GM21360 (cell line): ENCODE results near the gene CLEC18A.
"Not testable (repeated sequence)": the region's sequence is repeated elsewhere in the genome, so short reads cannot be mapped to it uniquely, and the experiment has no call there.

Experiments
- ATAC-seq: cut with Tn5 transposase; IDR thresholded peaks from one replicate; pipeline ENCODE4 v1.9.1; 2021; ENCODE audit warnings: mild to moderate bottlenecking, moderate library complexity; ENCODE audit not compliant: unreplicated experiment

CLEC18A gene

GRCh38 chr16:69929480-69929879 lies 21.7 kb upstream of the CLEC18A start:
- no peak for ATAC-seq

GRCh38 chr16:69930117-69930776 lies 20.9 kb upstream of the CLEC18A start:
- no peak for ATAC-seq

- ATAC-seq, result no peak
Observed at GRCh38 chr16:69931631-69932030, 19.5 kb upstream of the CLEC18A start.

- no peak for ATAC-seq
Observed at GRCh38 chr16:69932228-69932627, 18.9 kb upstream of the CLEC18A start.

GRCh38 chr16:69932691-69933392 lies 18.3 kb upstream of the CLEC18A start:
- no peak for ATAC-seq

- no peak for ATAC-seq
Observed at GRCh38 chr16:69934044-69934443, 17.1 kb upstream of the CLEC18A start.

GRCh38 chr16:69934751-69935150 lies 16.4 kb upstream of the CLEC18A start:
- no peak for ATAC-seq

- ATAC-seq, result no peak
Observed at GRCh38 chr16:69935278-69935711, 15.8 kb upstream of the CLEC18A start.

GRCh38 chr16:69935740-69936139 lies 15.4 kb upstream of the CLEC18A start:
- no peak for ATAC-seq

- no peak for ATAC-seq
Observed at GRCh38 chr16:69936252-69936651, 14.9 kb upstream of the CLEC18A start.

GRCh38 chr16:69936751-69937211 lies 14.4 kb upstream of the CLEC18A start:
- ATAC-seq, result no peak

- ATAC-seq, result no peak
Observed at GRCh38 chr16:69937465-69937951, 13.6 kb upstream of the CLEC18A start.

GRCh38 chr16:69938981-69939820 lies 11.9 kb upstream of the CLEC18A start:
- ATAC-seq, result no peak

GRCh38 chr16:69939821-69940585 lies 11.1 kb upstream of the CLEC18A start:
- no peak for ATAC-seq

- ATAC-seq, result no peak
Observed at GRCh38 chr16:69940676-69941075, 10.5 kb upstream of the CLEC18A start.

- ATAC-seq, result no peak
Observed at GRCh38 chr16:69941251-69942098, 9.7 kb upstream of the CLEC18A start.

GRCh38 chr16:69942099-69942491 lies 9.0 kb upstream of the CLEC18A start:
- no peak for ATAC-seq

GRCh38 chr16:69942627-69943170 lies 8.4 kb upstream of the CLEC18A start:
- no peak for ATAC-seq

GRCh38 chr16:69943241-69944036 lies 7.7 kb upstream of the CLEC18A start:
- not testable (repeated sequence) for ATAC-seq
